Activated CD4-positive, alpha-beta T cell treated with anti-CD3 and anti-CD28 coated beads, Interleukin-2, Interleukin-4, amounts not matched to agents 100 ng/mL and 50 ng/mL, durations not matched to agents 16 hours and 8 hours (primary cell): ENCODE measurements around the gene CDC42BPB.

Experiments
- DNase-seq: peaks from one replicate; pipeline ENCODE4 v3.0.0-alpha.2; 2020; ENCODE audit warnings: low spot score

Gene CDC42BPB

DNA sequence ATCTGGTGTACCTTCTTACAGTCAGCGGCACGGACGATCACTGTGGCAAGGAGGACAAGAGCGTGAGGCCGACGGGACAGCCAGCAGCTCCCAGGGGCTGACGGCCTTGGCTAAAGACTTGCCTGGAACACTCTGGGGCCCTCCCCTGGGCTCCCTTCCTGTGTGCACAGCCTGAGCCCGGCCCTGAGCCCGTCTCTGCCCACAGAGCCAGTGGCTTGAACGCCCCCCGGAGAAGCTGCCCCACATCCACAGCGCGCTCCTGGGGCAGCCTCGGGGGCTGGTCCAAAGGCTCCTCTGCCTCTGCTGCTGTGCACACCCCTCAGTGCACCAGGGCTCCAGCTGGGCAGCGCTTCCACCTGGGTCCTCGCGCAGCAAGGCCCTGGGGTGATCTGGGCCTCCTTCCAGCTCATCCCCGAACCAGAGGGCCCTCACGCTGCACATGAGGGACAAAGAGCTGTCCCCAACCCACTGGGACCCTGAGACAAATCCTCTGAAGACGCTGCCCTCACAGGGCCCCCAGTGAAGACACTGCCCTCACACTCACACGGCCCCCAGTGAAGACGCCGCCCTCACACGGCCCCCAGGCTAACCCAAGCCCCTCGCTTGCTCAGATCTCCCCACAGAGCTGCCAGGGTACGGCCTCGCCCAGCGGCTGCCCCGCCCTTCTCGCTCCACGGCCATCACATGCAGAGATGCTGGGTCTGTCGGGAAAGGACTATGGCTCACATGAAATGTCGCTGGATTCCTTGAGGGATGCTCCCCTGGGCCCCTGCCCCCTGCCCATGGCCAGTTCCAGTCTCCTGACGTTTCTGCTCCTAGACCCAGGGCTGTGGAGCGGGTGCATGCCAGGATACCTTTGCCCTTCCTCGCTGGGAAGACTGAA lies 112.7 kb downstream of the CDC42BPB start:
- DNase-seq = no peak

DNA sequence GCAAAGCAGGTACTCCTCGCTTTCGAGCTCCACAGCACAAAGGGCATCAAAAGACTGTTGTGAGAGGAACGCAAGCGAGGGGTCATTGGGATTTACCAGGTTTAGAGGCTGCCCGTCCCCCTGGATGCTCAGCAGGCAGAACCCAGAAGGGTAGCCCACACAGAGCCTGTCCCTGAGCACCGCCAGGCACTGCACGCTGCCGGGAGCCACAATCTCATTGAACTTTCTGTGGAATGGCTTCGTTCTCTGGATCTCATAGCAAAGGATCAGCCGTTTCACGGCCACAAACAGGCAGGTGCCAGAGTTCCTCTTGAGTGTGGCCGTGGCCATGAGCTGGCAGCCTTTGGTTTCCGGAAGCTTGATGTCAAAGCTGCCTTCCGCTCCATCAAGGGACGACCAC lies 113.4 kb downstream of the CDC42BPB start:
- no peak for DNase-seq

DNA sequence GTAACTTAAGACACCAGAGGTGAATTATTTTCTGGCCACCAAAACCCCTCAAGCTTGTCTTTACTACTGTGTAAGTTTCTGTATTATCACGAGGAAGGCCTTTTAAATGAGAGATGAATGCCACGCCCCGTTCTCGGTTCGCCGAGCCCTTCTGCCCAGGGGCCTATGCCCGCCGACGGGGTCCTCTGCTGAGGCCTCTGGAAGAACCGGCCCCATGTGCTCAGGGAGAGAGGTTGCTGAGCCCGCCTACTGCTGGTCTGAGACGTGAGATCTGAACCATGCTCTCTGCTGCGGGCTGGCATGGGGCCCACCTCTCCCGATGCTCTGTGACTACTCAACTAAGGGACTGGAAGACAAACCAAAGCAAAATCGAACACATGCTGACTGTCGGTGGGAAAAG lies 113.9 kb downstream of the CDC42BPB start:
- DNase-seq = no peak

DNA sequence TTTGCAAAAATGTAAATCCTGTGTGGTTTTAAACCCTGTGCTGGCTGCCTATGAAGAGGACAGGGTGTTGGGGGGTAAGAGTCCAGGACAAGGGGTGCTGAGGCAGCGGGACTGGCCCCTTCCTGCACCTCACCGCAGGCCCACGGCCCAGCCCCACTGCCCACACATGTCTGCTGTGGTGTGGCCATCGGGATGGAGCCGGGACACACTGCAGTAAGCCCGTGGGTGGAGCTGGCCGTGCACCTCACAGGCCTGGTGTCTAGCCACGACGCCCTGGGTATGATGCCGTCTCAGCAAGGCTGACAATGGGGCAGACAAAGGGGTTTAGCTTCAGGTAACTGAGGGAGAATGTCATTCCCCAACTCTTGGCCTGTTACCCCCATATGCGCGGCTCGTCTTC lies 115.3 kb downstream of the CDC42BPB start:
- no peak for DNase-seq

DNA sequence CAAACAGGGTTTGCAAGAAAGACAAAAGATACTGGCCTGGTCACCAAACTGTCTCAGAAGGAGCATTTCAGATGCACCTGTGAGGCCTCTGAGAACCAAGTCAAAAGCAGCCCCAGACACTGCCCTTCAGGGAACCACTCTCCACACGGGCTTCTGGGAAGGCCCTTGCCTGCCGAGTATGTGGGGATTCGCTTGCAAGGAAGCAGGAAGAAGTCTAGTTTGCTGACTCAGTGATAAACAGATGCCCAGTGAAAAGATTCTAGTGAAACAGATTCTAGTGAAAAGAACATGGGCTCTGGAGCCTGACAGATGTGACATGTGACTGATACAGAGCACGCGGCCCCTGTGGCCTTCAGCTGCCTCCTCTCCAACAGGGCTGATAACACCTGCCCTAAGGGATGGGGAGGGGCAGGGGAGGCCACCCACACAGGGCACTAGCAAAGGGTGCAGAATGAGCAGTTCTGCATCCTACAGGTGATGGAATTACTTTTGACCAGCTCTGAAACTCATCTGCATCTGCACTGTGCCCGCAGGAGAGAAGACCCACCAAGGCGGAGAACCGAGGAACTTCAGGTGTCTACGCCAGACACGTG lies 115.8 kb downstream of the CDC42BPB start:
- no peak for DNase-seq

DNA sequence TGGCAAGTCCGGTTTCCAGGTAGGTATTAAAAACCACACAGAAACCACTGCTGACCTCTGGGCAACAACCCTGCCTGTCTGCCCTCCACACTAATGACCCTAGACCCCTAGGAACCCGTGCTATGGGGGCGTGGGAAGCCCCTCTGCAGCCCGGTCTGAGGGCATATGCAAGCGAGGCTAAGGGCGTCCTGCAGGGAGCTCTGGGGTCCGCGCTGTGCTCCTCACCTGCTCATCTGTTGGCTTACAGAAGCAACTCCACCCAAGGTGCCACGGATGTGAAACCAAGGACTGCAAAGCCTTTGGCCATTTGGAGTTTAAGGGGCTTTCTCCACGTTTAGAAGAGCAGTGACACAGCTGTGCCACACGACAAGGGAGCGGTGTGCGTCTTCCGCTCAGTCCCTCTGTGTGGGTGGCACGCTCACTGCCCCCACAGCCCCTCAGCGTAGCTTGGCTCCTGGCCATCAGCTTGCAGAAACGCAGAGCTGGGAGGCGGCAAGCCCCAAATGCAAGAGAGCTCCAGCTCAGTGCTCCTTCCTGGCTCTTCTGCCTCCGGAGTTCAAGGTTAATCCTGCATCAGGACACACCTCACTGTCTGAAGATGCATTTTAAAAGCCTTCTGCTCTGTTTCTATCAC lies 116.5 kb downstream of the CDC42BPB start:
- no peak for DNase-seq

DNA sequence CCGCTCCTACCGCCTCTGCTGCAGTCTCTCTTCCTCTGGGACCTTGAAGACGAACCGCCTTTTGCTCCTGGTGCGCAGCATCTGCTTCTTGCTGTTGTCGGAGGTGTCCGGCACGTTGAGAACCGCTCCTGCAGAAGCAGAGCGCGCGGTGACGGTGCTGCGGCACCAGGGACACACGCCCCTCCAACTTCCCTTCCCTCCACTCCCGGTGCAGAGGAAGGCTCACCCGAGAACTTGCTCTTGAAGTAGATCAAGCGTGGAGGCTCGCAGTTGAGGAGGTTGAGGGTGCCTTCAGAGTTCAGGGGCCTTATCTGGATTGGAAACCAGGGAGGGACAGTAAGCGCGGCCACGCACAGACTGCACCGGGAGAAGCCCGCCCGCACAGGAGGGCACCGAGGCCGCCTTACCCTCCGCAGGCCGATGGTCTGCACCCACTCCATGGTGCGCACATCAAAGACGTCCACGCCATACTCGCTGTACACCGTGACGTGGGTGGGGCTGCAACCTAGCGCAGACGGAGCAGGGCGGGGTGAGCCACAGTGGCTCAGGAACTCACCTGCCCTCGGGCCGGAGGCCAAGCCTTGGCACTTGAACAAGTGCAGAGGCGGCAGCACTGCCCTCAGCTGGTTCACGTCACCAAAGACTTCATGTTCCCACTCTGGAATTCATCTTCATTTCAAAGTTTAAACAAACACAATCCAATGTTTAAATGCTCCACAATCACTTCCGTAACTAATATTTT lies 117.4 kb downstream of the CDC42BPB start:
- DNase-seq = no peak

DNA sequence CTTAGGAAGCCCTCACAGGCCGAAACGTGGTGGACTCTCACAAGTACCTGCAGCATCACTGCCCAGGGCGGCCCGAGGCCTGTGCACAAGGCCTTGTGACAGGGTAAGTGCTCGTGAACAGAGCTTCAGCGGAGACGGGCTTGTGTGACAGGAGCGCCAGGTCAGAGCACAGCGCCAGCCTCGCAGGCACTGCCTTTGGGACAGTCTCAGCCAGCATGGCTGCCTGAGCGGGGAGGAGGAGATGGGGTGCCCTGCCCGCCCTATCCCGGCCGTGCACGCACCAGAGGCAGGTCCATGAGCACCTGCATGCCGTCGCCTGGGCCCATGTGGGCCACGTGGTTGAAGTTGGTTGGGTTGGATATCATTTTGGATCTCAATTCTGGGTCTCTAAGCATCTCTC lies 118.0 kb downstream of the CDC42BPB start:
- no peak for DNase-seq

DNA sequence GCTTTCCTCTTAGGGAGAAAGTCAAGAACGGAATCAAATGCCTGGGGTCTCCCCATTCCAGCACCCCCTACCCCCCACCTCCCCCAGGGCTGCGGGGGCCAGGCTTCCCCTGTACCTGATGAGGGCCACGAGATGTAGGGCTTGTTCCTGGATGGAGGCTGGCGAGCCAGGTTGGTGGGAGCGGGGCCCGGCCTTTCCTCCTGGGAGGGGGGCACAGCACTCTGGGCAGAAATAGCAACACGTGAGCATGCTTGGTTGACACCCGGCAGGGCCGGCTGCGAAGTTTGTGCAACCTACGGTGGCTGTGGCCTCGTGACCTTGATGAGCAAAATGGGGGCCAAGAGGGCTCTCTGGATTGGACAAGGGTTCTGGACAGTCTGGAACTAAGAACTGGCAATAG lies 119.2 kb downstream of the CDC42BPB start:
- DNase-seq = no peak

DNA sequence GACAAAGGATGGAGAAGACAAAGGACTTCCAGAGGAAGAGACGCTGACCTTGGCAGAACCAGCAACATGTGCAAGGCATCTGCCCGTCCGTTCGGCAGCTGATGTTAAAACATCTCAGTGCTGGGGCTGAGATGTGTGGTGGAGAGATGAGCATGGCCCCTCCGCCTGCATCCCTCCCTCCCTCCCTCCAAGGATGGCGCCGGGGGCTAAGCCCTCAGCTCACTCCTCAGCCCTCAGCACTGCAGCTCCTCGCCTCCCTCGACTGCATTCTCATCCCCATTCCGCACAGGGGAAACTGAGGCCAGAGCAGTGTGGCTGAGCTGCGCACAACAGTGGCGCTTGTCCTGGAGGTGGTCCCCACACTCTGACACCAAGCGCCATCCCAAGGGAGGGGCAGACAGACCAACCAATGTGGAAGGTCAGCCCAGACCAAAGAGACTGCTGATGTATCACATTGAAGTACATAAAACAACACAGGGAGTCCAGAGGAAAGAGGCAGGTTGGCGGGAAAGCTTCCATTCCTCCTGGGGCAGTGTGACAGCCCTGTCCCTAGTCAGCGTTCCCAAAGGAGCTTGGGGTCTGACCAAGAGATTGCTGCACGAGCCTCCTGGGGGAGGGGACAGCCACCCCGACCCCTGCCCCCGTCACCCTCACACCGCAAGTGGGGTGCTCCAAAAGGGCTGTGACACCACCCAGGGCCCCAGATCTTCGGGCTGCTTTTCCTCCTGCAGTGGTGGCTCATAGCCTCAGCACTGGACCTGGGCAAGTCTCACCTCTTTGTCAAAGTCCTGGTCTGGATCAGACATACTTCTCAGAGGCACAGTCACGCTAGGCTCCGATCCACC lies 119.8 kb downstream of the CDC42BPB start:
- no peak for DNase-seq

DNA sequence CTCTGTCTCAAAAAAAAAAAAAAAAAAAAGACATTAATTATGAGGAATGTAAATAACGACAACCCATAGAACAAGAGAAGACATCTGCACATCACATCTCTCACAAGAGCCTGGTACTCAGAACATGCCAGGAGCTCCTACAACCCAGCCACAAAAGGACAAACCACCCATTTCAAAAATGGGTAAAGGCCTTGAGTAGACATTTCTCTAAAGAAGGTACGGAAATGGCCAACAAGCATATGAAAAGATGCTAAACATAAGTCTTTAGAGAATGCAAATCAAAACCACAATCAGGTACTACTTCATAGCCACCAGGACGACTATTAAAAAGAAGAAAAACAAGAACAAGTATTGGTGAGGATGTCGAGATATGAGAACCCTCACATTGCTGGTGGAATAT lies 121.6 kb downstream of the CDC42BPB start:
- DNase-seq = no peak

DNA sequence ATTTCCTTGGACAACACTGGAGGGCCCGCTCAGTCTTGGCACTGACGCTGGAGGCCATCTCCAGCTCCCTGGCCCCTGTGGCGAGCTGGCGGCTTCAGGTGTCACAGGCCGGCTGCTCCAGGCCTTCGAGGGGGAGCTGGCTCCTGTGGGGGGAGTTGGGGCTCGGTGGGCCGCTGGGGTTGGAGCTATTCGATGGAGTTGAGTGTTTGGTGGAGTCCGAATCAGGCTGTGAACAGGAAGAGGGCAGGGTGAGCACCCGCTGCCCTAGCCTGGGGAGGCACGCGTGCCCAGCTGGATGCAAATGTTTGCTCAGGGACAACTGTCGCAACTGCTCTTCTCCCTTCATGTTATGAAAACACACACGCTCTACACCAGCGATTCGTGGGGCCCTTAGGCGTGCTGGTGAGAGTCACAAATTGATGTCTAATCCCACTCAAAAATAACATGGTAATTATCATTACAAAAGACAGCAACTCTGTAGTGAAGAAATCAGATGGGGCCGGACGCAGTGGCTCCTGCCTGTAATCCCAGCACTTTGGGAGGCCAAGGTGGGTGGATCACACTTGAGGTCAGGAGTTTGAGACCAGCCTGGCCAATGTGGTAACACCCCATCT lies 123.6 kb downstream of the CDC42BPB start:
- DNase-seq = no peak

DNA sequence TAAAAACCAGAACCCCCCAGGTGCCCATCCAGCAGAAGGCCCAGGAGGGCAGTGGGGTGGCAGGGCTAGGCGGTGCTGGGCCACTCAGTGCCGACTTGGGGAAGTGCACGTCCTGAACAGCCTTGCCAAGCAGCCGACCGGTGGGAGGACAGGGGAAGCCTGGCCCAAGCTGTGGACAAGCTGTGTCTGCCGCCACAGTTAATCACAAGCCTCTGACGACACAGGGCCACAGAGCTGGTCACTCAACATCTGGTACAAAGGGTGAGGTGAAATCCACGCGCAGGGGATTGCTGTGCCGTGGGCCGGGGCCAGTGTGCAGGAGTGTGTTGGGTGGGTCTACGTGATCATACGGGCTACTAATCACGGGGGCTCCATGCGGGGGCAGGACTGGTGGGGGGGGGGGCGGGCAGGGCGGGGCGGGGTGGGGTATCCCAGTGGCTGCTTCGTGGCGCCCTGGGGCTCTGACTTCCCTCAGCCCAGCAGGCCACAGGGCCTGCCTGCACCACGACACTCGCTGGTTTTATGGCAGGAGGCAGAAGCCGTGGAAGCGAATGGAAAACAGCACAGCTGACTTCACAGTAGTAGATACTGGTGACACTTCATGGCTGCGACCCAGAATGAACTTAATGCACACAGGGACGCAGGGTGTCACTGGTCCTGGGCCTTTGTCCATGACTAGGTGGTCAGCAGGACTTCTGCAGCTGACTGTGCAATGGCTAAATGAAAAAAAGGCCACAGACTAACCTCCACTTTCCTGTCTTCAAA lies 124.7 kb downstream of the CDC42BPB start:
- no peak for DNase-seq

DNA sequence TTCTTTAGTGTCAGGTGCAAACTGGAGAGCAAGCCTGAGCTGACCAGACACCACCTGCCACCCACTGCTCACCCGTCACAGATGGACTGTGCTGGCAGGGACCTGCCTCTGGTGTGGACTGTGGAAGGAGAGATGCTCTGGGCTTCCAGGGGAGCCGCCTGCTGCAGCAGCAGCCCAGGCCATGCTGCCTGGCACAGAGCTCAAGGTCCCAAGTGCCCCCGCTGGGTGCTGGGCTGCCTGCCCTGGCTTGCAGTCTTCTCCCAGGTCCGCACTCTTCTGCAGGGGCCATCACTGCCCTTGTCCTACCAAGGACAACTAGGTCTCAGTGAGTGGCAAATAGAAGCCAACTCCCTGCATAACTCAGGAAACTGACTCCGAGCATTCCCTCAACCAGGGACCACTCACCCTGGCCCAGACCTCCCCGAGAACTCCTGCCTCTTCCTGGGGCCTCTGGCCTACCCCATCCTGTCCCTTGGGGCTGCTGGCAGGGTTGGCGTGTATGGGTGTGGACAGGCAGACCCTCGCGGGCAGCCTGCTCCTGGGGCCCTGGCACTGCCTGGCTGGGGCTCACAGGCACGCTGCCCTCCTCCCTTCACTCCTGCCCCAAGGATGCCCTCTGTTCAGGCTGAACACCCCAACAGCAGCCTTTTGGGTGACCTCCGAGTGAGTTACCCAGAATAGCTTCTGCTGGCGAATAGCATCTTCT lies 125.6 kb downstream of the CDC42BPB start:
- no peak for DNase-seq

DNA sequence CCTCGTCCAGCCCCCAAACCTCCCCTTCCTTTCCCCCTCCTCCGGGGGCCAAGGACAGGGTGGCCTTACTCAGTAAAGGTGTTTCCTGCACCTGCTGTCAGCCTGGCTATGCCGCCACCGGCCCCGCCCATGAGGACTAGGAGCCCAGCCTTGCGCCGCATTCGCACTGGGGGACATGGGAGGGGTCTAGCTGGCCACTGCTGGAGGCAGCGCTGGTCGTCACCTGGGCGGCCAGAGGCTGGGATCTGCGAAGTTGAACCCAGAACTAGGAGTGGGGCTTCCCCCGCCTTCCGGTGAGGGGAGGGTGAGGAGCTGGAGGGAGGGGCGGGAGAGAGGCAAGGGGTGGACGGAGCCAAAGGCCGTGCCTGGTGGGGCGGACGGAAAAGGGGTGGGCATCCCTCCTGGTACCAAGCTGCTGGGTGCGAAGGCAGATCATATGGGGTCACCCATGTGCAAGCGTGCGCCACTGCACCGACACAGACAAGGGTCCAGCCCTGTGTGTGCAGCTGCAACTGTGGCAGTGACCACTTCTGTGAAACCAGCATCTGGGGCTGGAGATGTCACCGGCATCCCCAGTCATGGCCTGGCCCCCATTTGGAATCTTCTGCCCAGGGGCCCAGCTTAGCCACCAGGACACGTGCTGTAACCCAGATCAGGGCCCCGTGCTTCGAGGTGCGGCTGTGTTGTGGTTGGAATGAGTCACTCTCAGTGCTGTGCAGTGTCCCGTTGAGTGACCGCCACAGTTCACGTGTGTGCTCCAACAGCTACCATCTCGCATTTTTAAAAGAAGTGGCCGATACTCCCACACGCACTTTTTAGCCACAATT lies 126.4 kb downstream of the CDC42BPB start:
- no peak for DNase-seq

DNA sequence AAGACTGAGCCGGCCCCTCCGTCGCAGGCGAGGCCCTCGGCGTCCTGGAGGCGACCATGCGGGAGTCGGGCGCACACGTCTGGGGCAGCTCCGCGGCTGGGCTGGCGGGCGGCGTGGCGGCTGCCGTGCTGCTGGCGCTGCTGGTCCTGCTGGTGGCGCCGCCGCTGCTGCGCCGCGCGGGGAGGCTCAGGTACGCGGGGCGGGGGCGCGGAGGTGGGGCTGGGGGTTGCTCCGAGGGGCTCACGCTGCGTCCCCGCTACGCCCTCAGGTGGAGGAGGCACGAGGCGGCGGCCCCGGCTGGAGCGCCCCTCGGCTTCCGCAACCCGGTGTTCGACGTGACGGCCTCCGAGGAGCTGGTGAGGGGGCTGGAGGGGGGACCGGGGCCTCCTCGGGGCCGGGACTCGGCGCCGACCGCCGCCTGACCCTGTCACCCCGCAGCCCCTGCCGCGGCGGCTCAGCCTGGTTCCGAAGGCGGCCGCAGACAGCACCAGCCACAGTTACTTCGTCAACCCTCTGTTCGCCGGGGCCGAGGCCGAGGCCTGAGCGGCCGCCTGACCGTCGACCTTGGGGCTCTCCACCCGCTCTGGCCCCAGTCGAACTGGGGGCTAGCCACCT lies 127.1 kb downstream of the CDC42BPB start:
- no peak for DNase-seq

DNA sequence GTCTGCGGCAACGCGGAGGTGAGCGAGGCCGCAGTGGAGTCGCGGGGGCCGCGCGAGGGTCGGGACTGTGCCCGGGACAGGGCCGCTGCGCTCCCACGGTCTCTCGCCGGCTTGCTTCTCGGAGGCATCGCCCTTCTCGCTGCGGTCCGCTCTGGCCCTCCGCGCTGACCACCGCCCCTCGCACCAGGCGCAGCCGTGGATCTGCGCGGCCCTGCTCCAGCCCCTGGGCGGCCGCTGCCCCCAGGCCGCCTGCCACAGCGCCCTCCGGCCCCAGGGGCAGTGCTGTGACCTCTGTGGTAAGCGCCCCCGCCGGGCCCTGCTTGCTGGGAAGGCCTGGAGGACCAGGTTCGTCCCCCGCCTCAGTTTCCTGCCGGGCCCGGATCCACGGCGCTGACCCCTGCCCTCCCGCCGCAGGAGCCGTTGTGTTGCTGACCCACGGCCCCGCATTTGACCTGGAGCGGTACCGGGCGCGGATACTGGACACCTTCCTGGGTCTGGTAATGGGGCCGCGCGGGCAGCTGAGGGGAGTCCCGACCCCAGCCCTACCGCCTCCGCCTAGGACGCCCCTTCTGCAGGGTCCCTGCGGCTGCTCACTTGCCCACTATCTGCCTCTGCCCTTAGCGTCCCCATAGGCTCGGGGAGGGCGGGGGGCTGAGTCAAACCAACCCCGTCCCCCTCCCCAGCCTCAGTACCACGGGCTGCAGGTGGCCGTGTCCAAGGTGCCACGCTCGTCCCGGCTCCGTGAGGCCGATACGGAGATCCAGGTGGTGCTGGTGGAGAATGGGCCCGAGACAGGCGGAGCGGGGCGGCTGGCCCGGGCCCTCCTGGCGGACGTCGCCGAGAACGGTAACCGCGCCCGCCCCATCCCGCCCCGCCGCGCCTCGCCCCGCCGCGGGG lies 127.9 kb downstream of the CDC42BPB start:
- no peak for DNase-seq
